Sigmoid colon (tissue), 4 donors: ENCODE data around the gene PIANP.

Experiments used
- CTCF ChIP-seq, 4 experiments: fragments of 450-650 bp in 3 of 4; fragments of 200-600 bp in 1 of 4; IDR thresholded peaks; one replicate each; pipeline ENCODE4 v1.5.1; 2016 to 2019; ENCODE audit warnings: antibody characterized with exemption in 4 of 4, mild to moderate bottlenecking in 3 of 4, moderate library complexity in 2 of 4
- EP300 ChIP-seq, 4 donors: sonication (generic); formaldehyde crosslinking; IDR thresholded peaks; one replicate each; pipeline ENCODE4 v1.6.1; 2017; ENCODE audit warnings: antibody characterized with exemption in 4 of 4
- POLR2A ChIP-seq, 2 donors: fragments of 450-650 bp; IDR thresholded peaks; one replicate each; pipeline ENCODE4 v1.6.1; 2016; ENCODE audit warnings: antibody characterized with exemption in 2 of 2, mild to moderate bottlenecking in 2 of 2, moderate library complexity in 2 of 2
- POLR2AphosphoS5 ChIP-seq, 4 donors: sonication (generic); formaldehyde crosslinking; IDR thresholded peaks; one replicate each; pipeline ENCODE4 v1.6.1; 2017; ENCODE audit warnings: antibody characterized with exemption in 4 of 4

DNA sequence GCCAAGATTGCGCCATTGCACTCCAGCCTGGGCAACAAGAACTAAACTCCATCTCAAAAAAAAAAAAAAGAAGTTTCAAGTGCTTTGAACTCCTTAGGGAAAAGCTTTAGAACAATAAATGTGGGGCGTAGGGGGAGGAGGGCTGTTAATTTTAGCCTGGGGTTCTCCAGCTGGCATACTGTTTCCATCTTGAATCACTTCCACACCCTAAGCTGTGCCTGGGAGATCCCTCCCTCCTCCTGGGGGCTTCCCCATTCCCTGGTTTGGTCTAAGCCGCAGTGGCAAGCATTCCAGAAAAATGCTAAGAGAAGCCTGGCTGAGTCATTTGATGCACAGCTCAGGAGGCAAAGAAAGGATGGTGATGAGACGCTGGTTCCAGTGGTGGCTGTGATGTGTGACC lies 9.1 kb downstream of the PIANP start:
- TF ChIP-seq CTCF (IDR thresholded peaks at IDR 0.05) (no peak), POLR2AphosphoS5 (IDR thresholded peaks at IDR 0.05) (no peak), EP300 (IDR thresholded peaks at IDR 0.05) (no peak), POLR2A (IDR thresholded peaks at IDR 0.05) (no peak)
